Hepatocyte (in vitro differentiated cells): ENCODE results near the gene GATAD1. TPM values are rescaled to one million over a fixed set of nuclear protein-coding genes. Genes with fewer than 3 reads are reported as not detected.
"Not testable (repeated sequence)": the region's sequence is repeated elsewhere in the genome, so short reads cannot be mapped to it uniquely, and the experiment has no call there.

Experiments used
- DNase-seq: peaks from one replicate; pipeline ENCODE4 v3.0.0-alpha.2; 2016; ENCODE audit warnings: low spot score
- H2AFZ ChIP-seq: fragments of 200-600 bp; sonication (generic); 2 replicates; pipeline ENCODE4 v1.6.0; 2016; ENCODE audit warnings: antibody characterized with exemption, mild to moderate bottlenecking
- H3K27ac ChIP-seq: fragments of 200-600 bp; sonication (generic); 2 replicates; pipeline ENCODE4 v1.5.1; 2016; ENCODE audit warnings: mild to moderate bottlenecking
- H3K27me3 ChIP-seq: fragments of 200-600 bp; sonication (generic); 2 replicates; pipeline ENCODE4 v1.6.1; 2016
- H3K36me3 ChIP-seq: fragments of 200-600 bp; sonication (generic); replicated peaks from 2 replicates; pipeline ENCODE4 v1.5.1; 2016; ENCODE audit warnings: low read depth; ENCODE audit not compliant: insufficient read depth
- H3K4me1 ChIP-seq: fragments of 200-600 bp; sonication (generic); 2 replicates; pipeline ENCODE4 v1.5.1; 2016; ENCODE audit warnings: mild to moderate bottlenecking, moderate library complexity; ENCODE audit not compliant: insufficient read depth
- H3K4me2 ChIP-seq: fragments of 200-600 bp; sonication (generic); 2 replicates; pipeline ENCODE4 v1.6.0; 2016
- H3K4me3 ChIP-seq: fragments of 200-600 bp; sonication (generic); 2 replicates; pipeline ENCODE4 v1.5.1; 2016; ENCODE audit warnings: mild to moderate bottlenecking
- H3K79me2 ChIP-seq: fragments of 200-600 bp; sonication (generic); 2 replicates; pipeline ENCODE4 v1.6.0; 2017; ENCODE audit warnings: mild to moderate bottlenecking
- H3K9me2 ChIP-seq: fragments of 200-600 bp; sonication (generic); replicated peaks from 2 replicates; pipeline ENCODE4 v1.6.0; 2017; ENCODE audit warnings: mild to moderate bottlenecking; ENCODE audit not compliant: insufficient read depth
- H3K9me3 ChIP-seq: fragments of 200-600 bp; sonication (generic); 2 replicates; pipeline ENCODE4 v1.5.1; 2016; ENCODE audit warnings: low read depth, mild to moderate bottlenecking
- H4K20me1 ChIP-seq: fragments of 200-600 bp; sonication (generic); 2 replicates; pipeline ENCODE4 v1.6.0; 2016; ENCODE audit warnings: mild to moderate bottlenecking; ENCODE audit not compliant: insufficient read depth, poor library complexity, severe bottlenecking
- EZH2 ChIP-seq: fragments of 200-600 bp; sonication (generic); IDR thresholded peaks from 2 replicates; pipeline ENCODE4 v1.6.1; 2016; ENCODE audit warnings: antibody characterized with exemption, mild to moderate bottlenecking, borderline replicate concordance
- EZH2phosphoT487 ChIP-seq: fragments of 200-600 bp; sonication (generic); IDR thresholded peaks from one replicate; pipeline ENCODE4 v1.6.1; 2018; ENCODE audit warnings: antibody characterized with exemption, mild to moderate bottlenecking, low read depth, moderate library complexity; ENCODE audit not compliant: unreplicated experiment, severe bottlenecking
- WGBS: methylation state at CpG from one replicate; pipeline ENCODE4 v1.1.6; 2016; ENCODE audit warnings: low lambda C conversion rate; ENCODE audit errors: missing lambda C conversion rate; 5-methylcytosine and 5-hydroxymethylcytosine counted together
- polyA plus RNA-seq: library from polyadenylated mRNA; unstranded; fragments of >200 nt; fragmentation: Nextera tagmentation; extraction: Ambion mirVana; gene quantifications from 2 replicates; pipeline ENCODE4 v1.2.1, GENCODE V29; 2016
- total RNA-seq: library from RNA; depleted of rRNA; stranded (reverse); fragments of >200 nt; gene quantifications from 2 replicates; pipeline ENCODE4 v1.2.3, GENCODE V29; 2014
- TF ChIP-seq, protein P1 (sequence below): fragments of 200-600 bp; sonication (generic); IDR thresholded peaks from 2 replicates; pipeline ENCODE4 v1.5.1; 2016; ENCODE audit warnings: antibody characterized with exemption, mild to moderate bottlenecking; ENCODE audit not compliant: poor library complexity

The GATAD1 gene
- total and polyA plus RNA-seq, 2 experiments from 2014 or later: 28.7 to 33.2 TPM

DNA sequence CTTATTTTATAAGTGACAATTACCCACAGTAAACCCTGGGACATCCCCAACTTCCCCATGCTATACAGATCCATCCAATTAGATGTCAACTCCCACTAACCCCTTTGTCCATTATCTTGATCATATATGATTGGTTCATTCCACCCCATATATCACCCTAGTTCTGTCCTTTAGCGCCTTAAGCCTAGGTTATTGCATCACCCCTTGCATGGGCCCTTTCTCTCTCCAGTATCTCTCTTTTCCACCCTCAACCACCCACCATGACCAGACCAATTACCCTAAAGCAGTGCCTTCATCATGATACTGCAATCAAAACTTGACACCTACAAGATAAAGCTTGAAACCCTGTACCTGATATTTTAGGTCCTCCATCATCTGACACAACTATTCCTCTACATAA is 37.9 kb upstream of the GATAD1 start:
- DNase-seq: no peak
- TF ChIP-seq, protein P1, sequence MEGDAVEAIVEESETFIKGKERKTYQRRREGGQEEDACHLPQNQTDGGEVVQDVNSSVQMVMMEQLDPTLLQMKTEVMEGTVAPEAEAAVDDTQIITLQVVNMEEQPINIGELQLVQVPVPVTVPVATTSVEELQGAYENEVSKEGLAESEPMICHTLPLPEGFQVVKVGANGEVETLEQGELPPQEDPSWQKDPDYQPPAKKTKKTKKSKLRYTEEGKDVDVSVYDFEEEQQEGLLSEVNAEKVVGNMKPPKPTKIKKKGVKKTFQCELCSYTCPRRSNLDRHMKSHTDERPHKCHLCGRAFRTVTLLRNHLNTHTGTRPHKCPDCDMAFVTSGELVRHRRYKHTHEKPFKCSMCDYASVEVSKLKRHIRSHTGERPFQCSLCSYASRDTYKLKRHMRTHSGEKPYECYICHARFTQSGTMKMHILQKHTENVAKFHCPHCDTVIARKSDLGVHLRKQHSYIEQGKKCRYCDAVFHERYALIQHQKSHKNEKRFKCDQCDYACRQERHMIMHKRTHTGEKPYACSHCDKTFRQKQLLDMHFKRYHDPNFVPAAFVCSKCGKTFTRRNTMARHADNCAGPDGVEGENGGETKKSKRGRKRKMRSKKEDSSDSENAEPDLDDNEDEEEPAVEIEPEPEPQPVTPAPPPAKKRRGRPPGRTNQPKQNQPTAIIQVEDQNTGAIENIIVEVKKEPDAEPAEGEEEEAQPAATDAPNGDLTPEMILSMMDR: no peak
- no peak for TF ChIP-seq EZH2phosphoT487
- no peak for TF ChIP-seq EZH2
- H3K4me1 ChIP-seq: no peaks in the 10 kb centered on the region

DNA sequence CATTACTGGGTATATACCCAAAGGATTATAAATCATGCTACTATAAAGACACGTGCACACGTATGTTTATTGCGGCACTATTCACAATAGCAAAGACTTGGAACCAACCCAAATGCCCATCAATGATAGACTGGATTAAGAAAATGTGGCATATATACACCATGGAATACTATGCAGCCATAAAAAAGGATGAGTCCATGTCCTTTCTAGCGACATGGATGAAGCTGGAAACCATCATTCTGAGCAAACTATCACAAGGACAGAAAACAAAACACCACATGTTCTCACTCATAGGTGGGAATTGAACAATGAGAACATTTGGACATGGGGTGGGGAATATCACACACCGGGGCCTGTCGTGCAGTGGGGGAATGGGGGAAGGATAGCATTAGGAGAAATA is 37.1 kb upstream of the GATAD1 start:
- H3K9me2 ChIP-seq, H3K27ac ChIP-seq, H3K4me2 ChIP-seq, H3K79me2 ChIP-seq, H3K36me3 ChIP-seq, H2AFZ ChIP-seq, H3K27me3 ChIP-seq, DNase-seq, H4K20me1 ChIP-seq, H3K4me1 ChIP-seq, H3K4me3 ChIP-seq, H3K9me3 ChIP-seq: not testable (repeated sequence)
- 92% methylated on average over 6 of the region's 6 CpGs for WGBS

More for the DNA sequence above, 37.9 kb upstream of the GATAD1 start:
- H2AFZ ChIP-seq: no peak overlapping the region
- no peaks in the 10 kb centered on the region for H3K79me2 ChIP-seq
- no peaks in the 10 kb centered on the region for H4K20me1 ChIP-seq
- H3K4me3 ChIP-seq: no peak overlapping the region
- H3K9me2 ChIP-seq: no peaks in the 10 kb centered on the region
- no peak overlapping the region for H3K27ac ChIP-seq
- H3K9me3 ChIP-seq: no peaks in the 10 kb centered on the region
- no peak overlapping the region for H3K4me2 ChIP-seq
- WGBS: 95% methylated on average over 1 of the region's 1 CpG
- no peaks in the 10 kb centered on the region for H3K36me3 ChIP-seq
- no peaks in the 10 kb centered on the region for H3K27me3 ChIP-seq

DNA sequence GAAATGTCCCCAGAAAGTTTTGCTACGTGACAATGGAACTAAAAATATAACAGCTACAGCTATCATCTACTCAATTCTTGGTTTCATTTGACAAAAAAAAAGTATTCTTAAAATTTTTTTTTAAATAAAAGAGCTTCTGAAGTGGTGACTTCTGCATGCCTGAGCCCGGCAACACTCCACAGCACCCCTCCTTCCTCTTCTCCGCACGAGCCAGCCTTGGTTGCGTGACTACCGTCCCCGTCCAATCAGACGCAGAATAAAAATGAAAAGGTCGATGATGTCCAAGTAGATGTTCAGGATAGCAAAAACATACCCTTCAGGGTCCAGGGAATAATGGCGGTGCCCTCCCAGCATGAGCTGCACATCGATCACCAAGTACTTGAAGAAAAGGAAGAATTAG is 34.5 kb upstream of the GATAD1 start:
- Histone ChIP-seq H3K9me3 (no peaks in the 10 kb centered on the region), H3K4me1 (no peaks in the 10 kb centered on the region), H3K27me3 (no peaks in the 10 kb centered on the region), H4K20me1 (no peaks in the 10 kb centered on the region), H3K9me2 (no peaks in the 10 kb centered on the region), H3K79me2 (no peaks in the 10 kb centered on the region), H3K27ac (no peak overlapping the region), H3K4me3 (no peak overlapping the region), H2AFZ (no peak overlapping the region), H3K4me2 (no peak overlapping the region), H3K36me3 (no peaks in the 10 kb centered on the region)
- DNase-seq: no peak
- TF ChIP-seq EZH2phosphoT487 (no peak), EZH2 (no peak)
- TF ChIP-seq, protein P1: no peak
- 91% methylated on average over 11 of the region's 11 CpGs for WGBS

DNA sequence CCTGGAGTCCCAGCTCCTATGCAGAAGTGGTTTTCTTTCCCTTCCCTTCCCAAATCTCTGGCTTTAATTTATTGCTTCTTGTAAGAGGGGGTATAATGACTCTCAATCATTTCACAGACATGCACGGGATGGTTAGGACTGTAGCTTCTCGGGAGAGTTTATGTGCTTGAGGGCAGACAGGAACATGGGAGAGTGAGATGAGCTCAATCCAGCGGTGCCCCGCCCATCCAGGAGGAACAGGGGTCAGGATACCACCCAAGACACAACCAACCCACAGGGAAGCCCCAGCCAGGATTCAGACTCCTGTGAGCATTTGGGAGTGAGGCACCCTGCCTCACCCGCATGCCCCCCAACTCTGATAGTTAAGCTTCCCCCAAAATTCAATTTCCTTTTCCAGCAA is 33.7 kb upstream of the GATAD1 start:
- Histone ChIP-seq H3K79me2 (no peaks in the 10 kb centered on the region), H3K27me3 (no peaks in the 10 kb centered on the region), H3K4me1 (no peaks in the 10 kb centered on the region), H3K36me3 (no peaks in the 10 kb centered on the region), H3K4me2 (no peak overlapping the region), H2AFZ (no peak overlapping the region), H3K9me3 (no peaks in the 10 kb centered on the region), H3K27ac (no peak overlapping the region), H3K4me3 (no peak overlapping the region), H3K9me2 (no peaks in the 10 kb centered on the region), H4K20me1 (no peaks in the 10 kb centered on the region)
- DNase-seq: no peak
- 66% methylated on average over 5 of the region's 5 CpGs for WGBS
- TF ChIP-seq EZH2 (no peak), EZH2phosphoT487 (no peak)
- TF ChIP-seq, protein P1: no peak
